Neuronal stem cell (in vitro differentiated cells): ENCODE data around the gene ODF2.
"Not testable (repeated sequence)": the region's sequence is repeated elsewhere in the genome, so short reads cannot be mapped to it uniquely, and the experiment has no call there.

Source experiments
- DNase-seq: peaks from one replicate; pipeline ENCODE4 v3.0.0-alpha.2; 2013; ENCODE audit warnings: low spot score
- H2AFZ ChIP-seq: one replicate; pipeline ENCODE4 v1.6.1; 2013; ENCODE audit warnings: mild to moderate bottlenecking, low read length, inconsistent platforms
- H2AK5ac ChIP-seq: 2 replicates; pipeline ENCODE4 v1.6.1; 2013; ENCODE audit warnings: low read depth, mild to moderate bottlenecking, inconsistent platforms, low read length, moderate library complexity, mixed read lengths
- H2BK120ac ChIP-seq: 2 replicates; pipeline ENCODE4 v1.6.1; 2013; ENCODE audit warnings: low read depth, mild to moderate bottlenecking, inconsistent platforms, low read length, moderate library complexity, mixed read lengths
- H2BK12ac ChIP-seq: one replicate; pipeline ENCODE4 v1.6.1; 2013; ENCODE audit warnings: low read length, inconsistent platforms
- H2BK15ac ChIP-seq: 2 replicates; pipeline ENCODE4 v1.6.1; 2013; ENCODE audit warnings: mild to moderate bottlenecking, low read length, inconsistent platforms, mixed read lengths
- H2BK5ac ChIP-seq: one replicate; pipeline ENCODE4 v1.6.1; 2013; ENCODE audit warnings: inconsistent platforms, mild to moderate bottlenecking, low read length, moderate library complexity
- H3K14ac ChIP-seq: one replicate; pipeline ENCODE4 v1.6.1; 2013; ENCODE audit warnings: low read length, inconsistent platforms
- H3K18ac ChIP-seq: 2 replicates; pipeline ENCODE4 v1.6.1; 2013; ENCODE audit warnings: low read length, inconsistent platforms
- H3K23ac ChIP-seq: 2 replicates; pipeline ENCODE4 v1.6.1; 2013; ENCODE audit warnings: low read depth, mild to moderate bottlenecking, mixed read lengths, low read length, inconsistent platforms; ENCODE audit not compliant: poor library complexity
- H3K27ac ChIP-seq: replicated peaks from 3 replicates; pipeline ENCODE4 v1.5.1; 2013; ENCODE audit warnings: low read length, inconsistent platforms
- H3K27me3 ChIP-seq, 3 experiments: 2 replicates each; pipeline ENCODE4 v1.6.1; 2013; ENCODE audit warnings: low read length in 3 of 3, mild to moderate bottlenecking in 2 of 3, inconsistent platforms in 1 of 3, low read depth in 1 of 3, mixed read lengths in 1 of 3, moderate library complexity in 1 of 3; ENCODE audit not compliant: control insufficient read depth in 3 of 3, insufficient read depth in 3 of 3
- H3K36me3 ChIP-seq, 2 donors: replicated peaks in 1 of 2; 2 replicates each; pipeline ENCODE4 v1.6.1; 2013; ENCODE audit warnings: low read length in 2 of 2; ENCODE audit not compliant: control insufficient read depth in 2 of 2, insufficient read depth in 2 of 2
- H3K4ac ChIP-seq: 2 replicates; pipeline ENCODE4 v1.6.1; 2013; ENCODE audit warnings: inconsistent platforms, mild to moderate bottlenecking, low read length, moderate library complexity
- H3K4me1 ChIP-seq, 2 donors: 1 replicate in 1 of 2; 2 replicates in 1 of 2; pipeline ENCODE4 v1.6.1; 2013; ENCODE audit warnings: low read length in 2 of 2, low read depth in 1 of 2; ENCODE audit not compliant: control insufficient read depth in 2 of 2, insufficient read depth in 1 of 2
- H3K4me2 ChIP-seq: one replicate; pipeline ENCODE4 v1.6.1; 2013; ENCODE audit warnings: mild to moderate bottlenecking, low read length, inconsistent platforms; ENCODE audit not compliant: insufficient read depth, poor library complexity, severe bottlenecking
- H3K4me3 ChIP-seq, 2 donors: 2 replicates each; pipeline ENCODE4 v1.5.1; 2013; ENCODE audit warnings: low read length in 2 of 2, mild to moderate bottlenecking in 2 of 2, inconsistent platforms in 1 of 2, moderate library complexity in 1 of 2
- H3K79me1 ChIP-seq: one replicate; pipeline ENCODE4 v1.6.1; 2013; ENCODE audit warnings: low read depth, mild to moderate bottlenecking, inconsistent platforms, low read length, moderate library complexity
- H3K9ac ChIP-seq: one replicate; pipeline ENCODE4 v1.6.1; 2013; ENCODE audit warnings: mild to moderate bottlenecking, low read depth, low read length, inconsistent platforms; ENCODE audit not compliant: poor library complexity
- H3K9me3 ChIP-seq, 2 donors: replicated peaks in 1 of 2; 2 replicates each; pipeline versions ENCODE3 to v1.6.1; 2013; ENCODE audit warnings: low read length in 2 of 2, mild to moderate bottlenecking in 2 of 2, inconsistent platforms in 1 of 2, low read depth in 1 of 2, mixed read lengths in 1 of 2, moderate library complexity in 1 of 2; ENCODE audit not compliant: control insufficient read depth in 2 of 2, insufficient read depth in 1 of 2
- H4K8ac ChIP-seq: one replicate; pipeline ENCODE4 v1.6.1; 2013; ENCODE audit warnings: low read depth, mild to moderate bottlenecking, inconsistent platforms, low read length, moderate library complexity
- H4K91ac ChIP-seq: one replicate; pipeline ENCODE4 v1.6.1; 2013; ENCODE audit warnings: low read length, low read depth, mild to moderate bottlenecking, inconsistent platforms; ENCODE audit not compliant: poor library complexity
- WGBS, 2 donors: extraction: QIAGEN DNeasy Blood & Tissue Kit; methylation state at CpG; one replicate each; pipeline ENCODE4 v1.1.7; 2013; ENCODE audit warnings: missing lambda C conversion rate in 2 of 2, mixed read lengths in 1 of 2; ENCODE audit not compliant: insufficient read length in 2 of 2, insufficient replicate concordance in 1 of 2; ENCODE audit errors: extremely low coverage in 2 of 2; 5-methylcytosine and 5-hydroxymethylcytosine counted together

The ODF2 gene

DNA sequence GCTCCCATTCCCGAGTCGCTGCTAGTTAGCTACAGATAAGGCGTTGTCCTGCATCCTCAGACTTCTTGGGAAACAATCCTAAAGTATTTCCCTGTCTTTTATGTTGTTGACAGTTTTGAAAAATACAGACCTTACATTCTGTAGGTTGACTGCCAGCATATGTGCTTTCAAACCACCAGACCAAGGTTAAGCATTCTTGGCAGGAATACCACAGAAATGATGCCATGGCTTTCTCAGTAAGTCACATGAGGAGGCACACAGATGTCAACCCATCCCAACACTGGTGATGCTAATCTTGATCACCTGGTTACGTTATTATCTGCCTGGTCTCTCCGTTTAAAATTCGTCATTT is 49.6 kb downstream of the ODF2 start:
- Histone ChIP-seq H3K4me3 (peak overlapping the region; percentile 87 to 93), H2AFZ (peak overlapping the region; percentile 93), H3K14ac (no peak overlapping the region), H2BK15ac (no peak overlapping the region), H2AK5ac (no peak overlapping the region), H3K36me3 (peaks cover 7 to 50% of the 10 kb centered on the region in 2 donors), H3K27me3 (no peaks in the 10 kb centered on the region), H4K8ac (no peak overlapping the region), H3K23ac (no peak overlapping the region), H3K27ac (no peak overlapping the region), H3K9me3 (no peaks in the 10 kb centered on the region), H3K79me1 (peaks cover 3% of the 10 kb centered on the region), H2BK12ac (no peak overlapping the region), H3K9ac (no peak overlapping the region), H3K4ac (no peak overlapping the region), H2BK5ac (no peak overlapping the region), H3K18ac (no peak overlapping the region), H4K91ac (no peak overlapping the region), H3K4me1 (peaks cover 4% of the 10 kb centered on the region in 2 donors), H3K4me2 (peak overlapping the region; percentile 74), H2BK120ac (no peak overlapping the region)
- DNase-seq: no peak
- WGBS, 2 donors: no CpG with 5 or more reads among the region's 6 CpGs

DNA sequence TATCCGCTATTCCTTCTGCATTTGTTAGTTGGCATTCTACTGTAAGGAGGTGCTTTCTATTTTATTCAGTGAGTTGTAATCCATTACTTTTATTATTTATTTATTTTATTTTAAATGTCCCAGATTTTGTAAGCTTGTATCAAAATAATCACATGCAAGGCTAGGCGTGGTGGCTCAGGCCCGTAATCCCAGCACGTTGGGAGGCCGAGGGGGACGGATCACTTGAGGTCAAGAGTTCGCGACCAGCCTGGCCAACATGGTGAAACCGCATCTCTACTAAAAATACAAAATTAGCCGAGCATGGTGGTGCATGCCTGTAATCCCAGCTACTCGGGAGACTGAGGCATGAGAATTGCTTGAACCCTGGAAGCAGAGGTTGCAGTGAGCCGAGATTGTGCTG is 50.1 kb downstream of the ODF2 start:
- Histone ChIP-seq H3K4me3 (peak overlapping the region in 1 of 2 donors; percentile 87), H3K36me3 (peaks cover 7 to 50% of the 10 kb centered on the region in 2 donors)
- not testable (repeated sequence) for H2BK5ac ChIP-seq, H3K9ac ChIP-seq, DNase-seq, H2AK5ac ChIP-seq, H2BK12ac ChIP-seq, H2BK120ac ChIP-seq, H3K23ac ChIP-seq, H2AFZ ChIP-seq, H3K27me3 ChIP-seq, H3K4me1 ChIP-seq, H3K18ac ChIP-seq, H3K27ac ChIP-seq, H3K14ac ChIP-seq, H3K79me1 ChIP-seq, H4K8ac ChIP-seq, H3K4me2 ChIP-seq, H3K4ac ChIP-seq, H4K91ac ChIP-seq, H2BK15ac ChIP-seq, H3K9me3 ChIP-seq
- WGBS, 2 donors: no CpG with 5 or more reads among the region's 12 CpGs

DNA sequence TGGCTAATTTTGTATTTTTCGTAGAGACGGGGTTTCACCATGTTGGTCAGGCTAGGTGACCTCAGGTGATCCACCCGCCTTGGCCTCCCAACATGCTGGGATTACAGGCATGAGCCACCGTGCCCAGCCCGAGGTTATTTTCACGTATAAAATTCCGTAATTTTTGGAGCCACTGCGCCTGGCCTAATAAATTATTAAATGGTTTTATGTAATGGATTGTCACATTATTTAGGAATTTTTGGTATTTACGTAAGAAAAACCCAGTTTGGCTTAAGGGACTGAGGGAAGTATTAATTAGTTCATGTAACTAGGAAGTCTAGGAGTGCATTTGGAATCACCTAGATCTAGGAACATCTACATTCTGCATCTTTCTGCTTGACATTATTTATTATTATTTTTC is 57.0 kb downstream of the ODF2 start:
- H3K27me3 ChIP-seq: no peaks in the 10 kb centered on the region
- no peak overlapping the region for H2AFZ ChIP-seq
- H3K36me3 ChIP-seq: peaks cover 8 to 86% of the 10 kb centered on the region in 2 donors
- H3K14ac ChIP-seq: no peak overlapping the region
- no peak overlapping the region for H2AK5ac ChIP-seq
- H4K8ac ChIP-seq: no peak overlapping the region
- no peak for DNase-seq
- H2BK15ac ChIP-seq: no peak overlapping the region
- no peak overlapping the region for H3K27ac ChIP-seq
- H3K9ac ChIP-seq: no peak overlapping the region
- no peaks in the 10 kb centered on the region for H3K79me1 ChIP-seq
- H3K4me1 ChIP-seq: no peaks in the 10 kb centered on the region
- no peaks in the 10 kb centered on the region for H3K9me3 ChIP-seq
- H3K4me3 ChIP-seq: no peak overlapping the region
- no peak overlapping the region for H4K91ac ChIP-seq
- no CpG with 5 or more reads among the region's 9 CpGs for WGBS, 2 donors
- no peak overlapping the region for H2BK5ac ChIP-seq
- H2BK12ac ChIP-seq: no peak overlapping the region
- H2BK120ac ChIP-seq: no peak overlapping the region
- no peak overlapping the region for H3K23ac ChIP-seq
- no peak overlapping the region for H3K4me2 ChIP-seq
- H3K4ac ChIP-seq: no peak overlapping the region
- no peak overlapping the region for H3K18ac ChIP-seq

DNA sequence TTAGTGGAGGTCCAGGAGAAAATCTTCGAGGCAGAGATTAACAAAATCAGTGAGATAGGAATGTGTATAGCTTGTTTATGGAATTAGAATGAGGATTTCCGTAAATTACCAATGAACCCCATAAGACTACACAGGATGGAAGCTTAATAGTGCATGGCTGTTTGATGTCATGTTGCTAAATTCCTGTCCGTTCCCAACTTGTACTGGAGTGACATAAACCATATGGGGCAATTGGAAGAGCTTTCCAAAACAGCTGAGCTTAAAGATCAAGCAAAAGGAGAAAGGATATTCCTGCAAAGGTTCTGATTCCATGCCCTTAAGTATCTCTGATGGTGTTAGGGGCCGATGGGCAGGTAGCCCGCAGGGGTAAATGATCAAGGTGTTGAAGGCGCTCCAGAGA is 66.2 kb downstream of the ODF2 start:
- Histone ChIP-seq H2AK5ac (no peak overlapping the region), H2AFZ (no peak overlapping the region), H3K18ac (no peak overlapping the region), H4K8ac (no peak overlapping the region), H2BK15ac (no peak overlapping the region), H3K14ac (no peak overlapping the region), H3K4ac (no peak overlapping the region), H3K4me2 (no peak overlapping the region), H3K23ac (no peak overlapping the region), H3K4me3 (no peak overlapping the region), H3K27ac (no peak overlapping the region), H3K9me3 (no peaks in the 10 kb centered on the region), H2BK120ac (no peak overlapping the region), H3K79me1 (no peaks in the 10 kb centered on the region), H3K9ac (no peak overlapping the region), H4K91ac (no peak overlapping the region), H2BK12ac (no peak overlapping the region), H3K4me1 (peaks cover 0 to 2% of the 10 kb centered on the region in 2 donors), H2BK5ac (no peak overlapping the region), H3K36me3 (peaks cover 7 to 69% of the 10 kb centered on the region in 2 donors), H3K27me3 (no peaks in the 10 kb centered on the region)
- no peak for DNase-seq
- WGBS, 2 donors: no CpG with 5 or more reads among the region's 6 CpGs
